CD14-positive monocyte (primary cell): ENCODE data around the gene CECR2. TPM values are rescaled to one million over a fixed set of nuclear protein-coding genes. Genes with fewer than 3 reads are reported as not detected.

Experiments used
- DNase-seq, 3 donors: peaks; one replicate each; pipeline ENCODE4 v3.0.0-alpha.2; 2011 to 2022
- H2AFZ ChIP-seq: 2 replicates; pipeline ENCODE4 v1.6.0; 2012; ENCODE audit warnings: mild to moderate bottlenecking, low read depth, low read length, inconsistent platforms; ENCODE audit not compliant: insufficient read depth, poor library complexity, severe bottlenecking
- H3K27ac ChIP-seq, 2 donors: 1 replicate in 1 of 2; 2 replicates in 1 of 2; pipeline ENCODE4 v1.5.1; 2012 to 2013; ENCODE audit warnings: low read length in 2 of 2, control low read depth in 1 of 2, inconsistent platforms in 1 of 2, low read depth in 1 of 2, mild to moderate bottlenecking in 1 of 2
- H3K27me3 ChIP-seq, 2 donors: one replicate each; pipeline versions ENCODE4 v1.6.0 to v1.6.1; 2011 to 2013; ENCODE audit warnings: low read length in 2 of 2; ENCODE audit not compliant: control insufficient read depth in 2 of 2, insufficient read depth in 2 of 2
- H3K36me3 ChIP-seq, 2 donors: replicated peaks in 1 of 2; 1 replicate in 1 of 2; 2 replicates in 1 of 2; pipeline versions ENCODE4 v1.5.1 to v1.6.1; 2012 to 2013; ENCODE audit warnings: low read length in 2 of 2, control low read depth in 1 of 2, inconsistent platforms in 1 of 2, mild to moderate bottlenecking in 1 of 2; ENCODE audit not compliant: insufficient read depth in 2 of 2, control insufficient read depth in 1 of 2
- H3K4me1 ChIP-seq, 2 donors: 1 replicate in 1 of 2; 2 replicates in 1 of 2; pipeline versions ENCODE4 v1.5.1 to v1.6.1; 2012 to 2013; ENCODE audit warnings: low read length in 2 of 2, control low read depth in 1 of 2, inconsistent platforms in 1 of 2, mild to moderate bottlenecking in 1 of 2, moderate library complexity in 1 of 2; ENCODE audit not compliant: insufficient read depth in 2 of 2, control insufficient read depth in 1 of 2
- H3K4me2 ChIP-seq: replicated peaks from 2 replicates; pipeline ENCODE3; 2012; ENCODE audit warnings: low read length, moderate library complexity, mild to moderate bottlenecking; ENCODE audit not compliant: poor library complexity, severe bottlenecking; ENCODE audit errors: extremely low read depth
- H3K4me3 ChIP-seq, 3 experiments: fragments of 200-600 bp in 1 of 3; sonication (generic) in 1 of 3; replicated peaks in 1 of 3; 1 replicate in 2 of 3; 2 replicates in 1 of 3; pipeline ENCODE4 v1.5.1; 2011 to 2013; ENCODE audit warnings: low read length in 3 of 3, mild to moderate bottlenecking in 3 of 3, control low read depth in 2 of 3, low read depth in 2 of 3, inconsistent platforms in 1 of 3, moderate library complexity in 1 of 3
- H3K79me2 ChIP-seq: 2 replicates; pipeline ENCODE4 v1.6.0; 2012; ENCODE audit warnings: mild to moderate bottlenecking, control low read depth, inconsistent platforms, low read length, moderate library complexity; ENCODE audit not compliant: insufficient read depth
- H3K9ac ChIP-seq: 2 replicates; pipeline ENCODE4 v1.6.0; 2017; ENCODE audit warnings: low read length, mild to moderate bottlenecking; ENCODE audit not compliant: insufficient read depth, poor library complexity, severe bottlenecking
- H3K9me3 ChIP-seq, 2 donors: replicated peaks in 1 of 2; 1 replicate in 1 of 2; 2 replicates in 1 of 2; pipeline versions ENCODE4 v1.5.1 to v1.6.1; 2012 to 2013; ENCODE audit warnings: low read length in 2 of 2, control low read depth in 1 of 2; ENCODE audit not compliant: control insufficient read depth in 1 of 2, insufficient read depth in 1 of 2
- H4K20me1 ChIP-seq: 2 replicates; pipeline ENCODE4 v1.6.0; 2012; ENCODE audit warnings: mild to moderate bottlenecking, low read length, control low read depth, moderate library complexity; ENCODE audit not compliant: insufficient read depth
- H3K27ac Mint-ChIP-seq, 7 donors: one replicate each; pipeline ENCODE4 v1.8.0; 2020; ENCODE audit warnings: mild to moderate bottlenecking in 7 of 7, mixed read lengths in 7 of 7, moderate library complexity in 6 of 7, inconsistent platforms in 2 of 7
- H3K27me3 Mint-ChIP-seq, 3 donors: one replicate each; pipeline ENCODE4 v1.8.0; 2021 to 2022; ENCODE audit warnings: low read depth in 3 of 3, mild to moderate bottlenecking in 3 of 3, mixed read lengths in 3 of 3, moderate library complexity in 3 of 3, inconsistent platforms in 1 of 3
- H3K36me3 Mint-ChIP-seq, 2 donors: one replicate each; pipeline ENCODE4 v1.8.0; 2020; ENCODE audit warnings: mixed read lengths in 2 of 2, inconsistent platforms in 1 of 2, mild to moderate bottlenecking in 1 of 2
- H3K4me1 Mint-ChIP-seq: one replicate; pipeline ENCODE4 v1.8.0; 2020; ENCODE audit warnings: mild to moderate bottlenecking, mixed read lengths
- H3K4me3 Mint-ChIP-seq, 2 donors: one replicate each; pipeline ENCODE4 v1.8.0; 2020; ENCODE audit warnings: mild to moderate bottlenecking in 2 of 2, mixed read lengths in 2 of 2, moderate library complexity in 1 of 2
- H3K9me3 Mint-ChIP-seq, 7 donors: one replicate each; pipeline ENCODE4 v1.8.0; 2020 to 2022; ENCODE audit warnings: mixed read lengths in 7 of 7, mild to moderate bottlenecking in 6 of 7, moderate library complexity in 6 of 7, inconsistent platforms in 2 of 7
- CTCF ChIP-seq: fragments of 200-600 bp; IDR thresholded peaks from one replicate; pipeline ENCODE4 v1.8.0; 2022; ENCODE audit warnings: antibody characterized with exemption, mild to moderate bottlenecking
- WGBS: methylation state at CpG from one replicate; pipeline ENCODE4 v1.1.5; 2013; ENCODE audit warnings: missing lambda C conversion rate; ENCODE audit not compliant: insufficient coverage; 5-methylcytosine and 5-hydroxymethylcytosine counted together
- intact Hi-C, 2 donors: fragments of 100-400 bp; cut with micrococcal nuclease; formaldehyde crosslinking; loops; one replicate each; pipeline versions ENCODE4 v1.15.0 to v1.15.1; 2023
- polyA plus RNA-seq, 3 donors: library from polyadenylated mRNA; depleted of rRNA in 1 of 3; unstranded in 2 of 3; stranded (reverse) in 1 of 3; fragments of 300-500 nt in 2 of 3; fragments of >200 nt in 1 of 3; fragmentation: Illumina TruSeq in 2 of 3; gene quantifications; 1 replicate in 2 of 3; 2 replicates in 1 of 3; pipeline ENCODE4 v1.2.3, GENCODE V29; 2012 to 2021

Gene CECR2
- polyA plus RNA-seq, 3 donors: 0.02 to 0.29 (median 0.24) TPM

- H3K27me3 ChIP-seq: no peaks in the 10 kb centered on the region
- H3K79me2 ChIP-seq: no peaks in the 10 kb centered on the region
- WGBS: no CpG with 5 or more reads among the region's 5 CpGs
- peaks cover 42% of the 10 kb centered on the region for H3K4me1 Mint-ChIP-seq
- H3K36me3 Mint-ChIP-seq: no peaks in the 10 kb centered on the region
- intact Hi-C loops: no loop called here
- H3K4me1 ChIP-seq: peaks cover 22 to 32% of the 10 kb centered on the region in 2 donors
- peak overlapping the region; percentile 84 to 96 (median 90) for H3K27ac Mint-ChIP-seq
- peaks cover 0 to 2% (median 0%) of the 10 kb centered on the region in 7 donors for H3K9me3 Mint-ChIP-seq
- DNase-seq: peak; percentile 23 to 46 (median 45)
- peak overlapping the region in 1 of 2 donors; percentile 79 for H3K27ac ChIP-seq
- peak overlapping the region; percentile 60 for H2AFZ ChIP-seq
- H3K9me3 ChIP-seq: no peaks in the 10 kb centered on the region
- no peaks in the 10 kb centered on the region for H3K36me3 ChIP-seq
- H3K9ac ChIP-seq: peak overlapping the region; percentile 49
- H3K4me3 ChIP-seq: peak overlapping the region in 2 of 3 experiments; percentile 43 to 67
- no peak for TF ChIP-seq CTCF
- H4K20me1 ChIP-seq: no peaks in the 10 kb centered on the region
- peaks cover 3 to 9% (median 7%) of the 10 kb centered on the region in 3 donors for H3K27me3 Mint-ChIP-seq
- peak overlapping the region; percentile 76 for H3K4me2 ChIP-seq
- H3K4me3 Mint-ChIP-seq: peak overlapping the region; percentile 73 to 78
These were observed 107.6 kb downstream of the CECR2 start for GRCh38 chr22:17476838-17477237.

DNA sequence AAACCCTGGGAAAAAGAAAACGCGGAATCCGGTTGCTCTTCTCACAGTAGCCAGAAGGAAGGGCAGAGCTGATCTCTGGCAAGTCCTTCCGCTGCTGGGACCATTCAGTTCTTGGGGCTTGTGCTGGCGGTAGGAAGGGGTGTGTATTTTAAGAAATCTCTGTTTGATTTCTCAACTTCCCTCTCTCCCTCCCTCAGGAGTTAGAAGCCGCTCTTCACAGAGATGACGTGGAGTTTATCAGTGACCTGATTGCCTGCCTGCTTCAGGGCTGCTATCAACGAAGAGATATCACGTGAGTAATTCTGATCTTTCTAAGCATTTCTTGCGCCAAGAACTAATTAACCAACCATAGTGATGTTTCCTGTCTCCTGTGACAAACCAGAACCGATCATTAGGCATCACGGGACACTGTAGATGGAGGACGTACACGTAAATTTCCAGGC lies 108.2 kb downstream of the CECR2 start:
- WGBS: 16% methylated on average over 5 of the region's 14 CpGs
- intact Hi-C loops: no loop called here
- peak overlapping the region; percentile 84 to 96 (median 90) for H3K27ac Mint-ChIP-seq
- Histone ChIP-seq H3K4me3 (peak overlapping the region in 2 of 3 experiments; percentile 43 to 67), H3K27me3 (no peaks in the 10 kb centered on the region), H3K36me3 (no peaks in the 10 kb centered on the region), H2AFZ (peak overlapping the region; percentile 60), H3K9me3 (no peaks in the 10 kb centered on the region), H3K79me2 (no peaks in the 10 kb centered on the region), H3K4me2 (peak overlapping the region; percentile 76), H3K9ac (peak overlapping the region; percentile 49), H3K27ac (peak overlapping the region; percentile 63 to 79), H4K20me1 (no peaks in the 10 kb centered on the region), H3K4me1 (peaks cover 18 to 26% of the 10 kb centered on the region in 2 donors)
- DNase-seq: peak; percentile 74 to 83 (median 75)
- no peak for TF ChIP-seq CTCF
- H3K4me1 Mint-ChIP-seq: peaks cover 37% of the 10 kb centered on the region
- H3K9me3 Mint-ChIP-seq: peaks cover 0 to 2% (median 0%) of the 10 kb centered on the region in 7 donors
- no peaks in the 10 kb centered on the region for H3K36me3 Mint-ChIP-seq
- H3K4me3 Mint-ChIP-seq: peak overlapping the region; percentile 73 to 78
- peaks cover 3 to 9% (median 7%) of the 10 kb centered on the region in 3 donors for H3K27me3 Mint-ChIP-seq
